ENCODE results near the gene CUBN. TPM values are rescaled to one million over a fixed set of nuclear protein-coding genes. Genes with fewer than 3 reads are reported as not detected.

Gene CUBN
- total RNA-seq, 1 donor from 2014 or later = 6.8 TPM

GRCh38 chr10:16817125-16818019, 312.2 kb downstream of the CUBN start, which contains the start of gene RSU1:
RSU1 (minus strand) TSS chr10:16817424; CDS start chr10:16817081, 343 bp downstream.
- Histone ChIP-seq H3K4me3 (peak within 1 kb of the TSS; percentile 61 to 88), H3K4me1 (peaks cover 0 to 29% of the 10 kb centered on the region in 2 donors), H3K27ac (peak within 1 kb of the TSS; percentile 91 to 95), H3K27me3 (no peaks in the 10 kb centered on the region), H3K9me3 (peaks cover 0 to under 1% of the 10 kb centered on the region in 2 donors), H3K36me3 (no peaks in the 10 kb centered on the region)
- DNase-seq (ENCODE audit: low spot score in 2 of 2) = peak; percentile 100
- intact Hi-C loops (cut with DNase I) = loop anchor here (2.0 to 10.0 kb wide), 3 partner anchors 381 to 1837 kb away; partner anchors contain the start of genes ARL5B, NSUN6, PTER and STAM
- TF ChIP-seq CTCF (IDR thresholded peaks at IDR 0.05) = no peak

GRCh38 chr10:16816830-16817124, 312.8 kb downstream of the CUBN start:
- Histone ChIP-seq H3K36me3 (no peaks in the 10 kb centered on the region), H3K4me1 (peaks cover 0 to 29% of the 10 kb centered on the region in 2 donors), H3K4me3 (peak overlapping the region; percentile 61 to 88), H3K27me3 (no peaks in the 10 kb centered on the region), H3K9me3 (no peaks in the 10 kb centered on the region), H3K27ac (peak overlapping the region; percentile 50 to 60)
- DNase-seq (ENCODE audit: low spot score in 2 of 2) = no peak
- intact Hi-C loops (cut with DNase I) = loop anchor here (2.0 to 10.0 kb wide), 3 partner anchors 380 to 1838 kb away; partner anchors contain the start of genes ARL5B, NSUN6, PTER and STAM
- no peak for TF ChIP-seq CTCF (IDR thresholded peaks at IDR 0.05)

- Histone ChIP-seq H3K4me1 (peaks cover 0 to 29% of the 10 kb centered on the region in 2 donors), H3K27ac (no peak overlapping the region), H3K4me3 (peak overlapping the region; percentile 61 to 88), H3K27me3 (no peaks in the 10 kb centered on the region), H3K9me3 (no peaks in the 10 kb centered on the region), H3K36me3 (no peaks in the 10 kb centered on the region)
- no peak for DNase-seq (ENCODE audit: low spot score in 2 of 2)
- intact Hi-C loops (cut with DNase I) = loop anchor here (2.0 to 10.0 kb wide), 3 partner anchors 379 to 1839 kb away; partner anchors contain the start of genes ARL5B, NSUN6, PTER and STAM
- TF ChIP-seq CTCF (IDR thresholded peaks at IDR 0.05) = no peak
These were observed 313.4 kb downstream of the CUBN start for GRCh38 chr10:16816171-16816570.

- TF ChIP-seq CTCF (IDR thresholded peaks at IDR 0.05) = no peak
- H3K9me3 ChIP-seq = no peaks in the 10 kb centered on the region
- no peak overlapping the region for H3K27ac ChIP-seq
- intact Hi-C loops (cut with DNase I) = loop anchor here (10.0 kb wide), 1 partner anchor 1841 kb away; the partner anchor contains the start of genes ARL5B and NSUN6
- H3K27me3 ChIP-seq = no peaks in the 10 kb centered on the region
- peaks cover 0 to 29% of the 10 kb centered on the region in 2 donors for H3K4me1 ChIP-seq
- no peak overlapping the region for H3K4me3 ChIP-seq
- no peak for DNase-seq (ENCODE audit: low spot score in 2 of 2)
- peaks cover 0 to 3% of the 10 kb centered on the region in 2 donors for H3K36me3 ChIP-seq
These were observed 315.6 kb downstream of the CUBN start for GRCh38 chr10:16814012-16814411.

- intact Hi-C loops (cut with DNase I) = loop anchor here (10.0 kb wide), 1 partner anchor 1842 kb away; the partner anchor contains the start of genes ARL5B and NSUN6
- H3K27me3 ChIP-seq = no peaks in the 10 kb centered on the region
- no peaks in the 10 kb centered on the region for H3K9me3 ChIP-seq
- no peak overlapping the region for H3K4me3 ChIP-seq
- peaks cover 0 to 29% of the 10 kb centered on the region in 2 donors for H3K4me1 ChIP-seq
- DNase-seq (ENCODE audit: low spot score in 2 of 2) = no peak
- no peak for TF ChIP-seq CTCF (IDR thresholded peaks at IDR 0.05)
- no peak overlapping the region for H3K27ac ChIP-seq
- peaks cover 0 to 3% of the 10 kb centered on the region in 2 donors for H3K36me3 ChIP-seq
These were observed 316.9 kb downstream of the CUBN start for GRCh38 chr10:16812676-16813075.

All from ascending aorta (tissue), 2 donors.